Ishikawa (cell line): ENCODE data around the gene MAX.

Experiments
- TAF1 ChIP-seq: IDR thresholded peaks from 2 replicates; pipeline ENCODE4 v1.6.1; 2012; ENCODE audit warnings: low read depth, mild to moderate bottlenecking
- USF1 ChIP-seq: IDR thresholded peaks from 2 replicates; pipeline ENCODE4 v1.6.1; 2012
- YY1 ChIP-seq: IDR thresholded peaks from 2 replicates; pipeline ENCODE4 v1.6.1; 2012; ENCODE audit warnings: low read depth

- TF ChIP-seq USF1 (no peak), TAF1 (no peak), YY1 (no peak)
Observed at GRCh38 chr14:65080960-65081747, 21.2 kb downstream of the MAX start.
